ENCODE results near the gene NUMA1.

NUMA1 gene

DNA sequence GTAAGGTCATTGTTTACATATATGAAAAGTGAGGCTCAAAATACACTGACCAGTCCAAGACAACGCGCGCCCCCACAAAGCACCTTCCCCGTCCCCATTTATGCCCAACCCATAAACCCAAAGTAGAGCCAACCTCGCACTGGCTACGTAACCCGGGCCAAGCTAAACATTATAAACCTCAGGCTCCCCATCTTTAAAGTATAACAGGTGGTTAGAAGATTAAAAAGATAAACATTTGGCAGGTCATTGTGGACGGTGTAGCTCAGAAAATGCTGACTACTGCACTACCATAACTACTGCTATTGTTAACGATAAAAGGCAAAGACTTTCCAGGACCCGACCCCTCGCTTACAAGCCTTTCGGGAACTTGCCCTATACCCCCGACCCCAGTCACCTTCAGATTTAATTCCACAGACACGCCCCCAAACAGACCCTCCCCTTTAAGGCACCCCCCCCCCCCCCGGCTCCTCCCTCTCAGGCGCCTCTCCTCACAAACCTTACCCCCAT lies 470 bp downstream of the NUMA1 start:
- no peak for TF ChIP-seq CTCF (IDR thresholded peaks at IDR 0.05; ENCODE audit: insufficient read depth, low read depth, low read length, missing control alignments)
- H3K4me3 ChIP-seq (ENCODE audit: low read length), result peak overlapping the region; percentile 82
- DNase-seq (ENCODE audit: low read depth), result no peak

DNA sequence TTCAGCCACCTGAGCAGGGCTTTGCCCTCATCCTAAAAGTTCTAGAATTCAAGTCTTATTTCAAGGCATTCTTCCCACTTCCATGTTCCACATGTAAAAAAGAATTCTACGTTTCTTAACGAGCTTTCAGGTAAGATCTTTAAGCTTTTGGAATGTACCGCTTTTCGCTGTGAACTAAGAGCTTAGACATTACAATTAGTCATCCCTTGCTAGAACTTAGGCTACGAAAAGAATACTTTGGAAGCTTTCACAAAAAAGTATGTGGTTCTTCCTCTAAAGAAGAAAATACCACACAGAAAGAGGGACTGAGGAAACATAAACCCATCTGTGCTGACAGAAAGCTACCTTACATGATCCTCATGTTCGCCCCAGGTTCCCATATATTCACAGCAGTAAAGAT lies 1.9 kb downstream of the NUMA1 start:
- no peak for TF ChIP-seq CTCF (IDR thresholded peaks at IDR 0.05; ENCODE audit: insufficient read depth, low read depth, low read length, missing control alignments)
- peak overlapping the region; percentile 82 for H3K4me3 ChIP-seq (ENCODE audit: low read length)
- DNase-seq (ENCODE audit: low read depth), result peak; percentile 46

GRCh38 chr11:72075756-72076155 lies 4.6 kb downstream of the NUMA1 start:
- no peak for TF ChIP-seq CTCF (IDR thresholded peaks at IDR 0.05; ENCODE audit: insufficient read depth, low read depth, low read length, missing control alignments)
- no peak overlapping the region for H3K4me3 ChIP-seq (ENCODE audit: low read length)
- no peak for DNase-seq (ENCODE audit: low read depth)

GRCh38 chr11:72075109-72075508 lies 5.2 kb downstream of the NUMA1 start:
- peak; percentile 28 for DNase-seq (ENCODE audit: low read depth)
- no peak overlapping the region for H3K4me3 ChIP-seq (ENCODE audit: low read length)
- peak; percentile 18 for TF ChIP-seq CTCF (IDR thresholded peaks at IDR 0.05; ENCODE audit: insufficient read depth, low read depth, low read length, missing control alignments)

GRCh38 chr11:72072348-72072747 lies 8.0 kb downstream of the NUMA1 start:
- no peak for TF ChIP-seq CTCF (IDR thresholded peaks at IDR 0.05; ENCODE audit: insufficient read depth, low read depth, low read length, missing control alignments)
- no peak overlapping the region for H3K4me3 ChIP-seq (ENCODE audit: low read length)

DNA sequence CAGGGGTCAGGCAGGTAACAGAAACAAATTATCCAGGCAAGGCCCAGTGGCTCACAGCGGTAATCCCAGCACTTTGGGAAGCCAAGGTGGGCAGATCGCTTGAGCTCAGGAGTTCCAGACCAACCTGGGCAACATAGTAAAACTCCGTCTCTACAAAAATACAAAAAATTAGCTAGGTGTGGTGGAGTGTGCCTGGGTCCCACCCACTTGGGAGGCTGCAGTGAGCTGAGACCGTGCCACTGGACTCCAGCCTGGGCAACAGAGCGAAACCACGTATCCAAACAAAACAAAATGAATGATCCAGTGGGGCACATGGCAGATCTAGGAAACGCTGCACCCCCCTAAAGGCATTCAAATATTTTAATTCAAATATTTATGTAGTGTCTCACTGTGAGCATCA lies 9.9 kb downstream of the NUMA1 start:
- no peak for TF ChIP-seq CTCF (IDR thresholded peaks at IDR 0.05; ENCODE audit: insufficient read depth, low read depth, low read length, missing control alignments)
- DNase-seq (ENCODE audit: low read depth), result no peak
- H3K4me3 ChIP-seq (ENCODE audit: low read length), result no peak overlapping the region

More at GRCh38 chr11:72072348-72072747, 8.0 kb downstream of the NUMA1 start:
- DNase-seq (ENCODE audit: low read depth), result peak; percentile 78

DNA sequence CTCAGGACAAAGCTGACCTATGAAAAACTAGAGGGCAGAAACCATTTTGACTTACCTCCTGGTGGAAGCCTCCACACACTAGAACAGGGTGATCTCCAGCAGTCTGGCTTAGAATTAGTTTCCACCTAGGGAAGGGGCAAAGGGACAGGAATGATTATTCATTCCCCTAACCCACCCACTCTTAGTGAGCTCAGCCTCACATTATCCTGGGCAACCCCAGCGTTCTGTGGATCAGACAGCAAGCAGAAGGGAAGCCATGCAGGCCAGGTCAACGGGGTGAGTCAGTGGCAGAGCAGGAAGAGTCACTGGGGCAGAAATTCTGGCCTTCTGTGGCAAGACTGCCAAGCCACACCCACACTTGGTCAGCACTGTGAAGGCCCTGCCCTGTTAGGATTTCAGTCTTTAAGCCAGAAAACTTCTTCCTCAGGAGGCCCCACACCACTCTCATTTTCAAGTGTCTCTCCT lies 10.5 kb downstream of the NUMA1 start:
- H3K4me3 ChIP-seq (ENCODE audit: low read length), result no peak overlapping the region
- no peak for TF ChIP-seq CTCF (IDR thresholded peaks at IDR 0.05; ENCODE audit: insufficient read depth, low read depth, low read length, missing control alignments)
- peak; percentile 83 for DNase-seq (ENCODE audit: low read depth)

All from epithelial cell of esophagus (primary cell).